NCI-H510A treated with DMSO at 0.1 percent for 48 hours (cell line): ENCODE data around the gene NAT8.
"Not testable (repeated sequence)": the region's sequence is repeated elsewhere in the genome, so short reads cannot be mapped to it uniquely, and the experiment has no call there.

ENCODE experiments used
- DNase-seq: peaks from one replicate; lab custom pipeline; 2025; lab: John Stamatoyannopoulos, UW

The NAT8 gene, protein sequence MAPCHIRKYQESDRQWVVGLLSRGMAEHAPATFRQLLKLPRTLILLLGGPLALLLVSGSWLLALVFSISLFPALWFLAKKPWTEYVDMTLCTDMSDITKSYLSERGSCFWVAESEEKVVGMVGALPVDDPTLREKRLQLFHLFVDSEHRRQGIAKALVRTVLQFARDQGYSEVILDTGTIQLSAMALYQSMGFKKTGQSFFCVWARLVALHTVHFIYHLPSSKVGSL

DNA sequence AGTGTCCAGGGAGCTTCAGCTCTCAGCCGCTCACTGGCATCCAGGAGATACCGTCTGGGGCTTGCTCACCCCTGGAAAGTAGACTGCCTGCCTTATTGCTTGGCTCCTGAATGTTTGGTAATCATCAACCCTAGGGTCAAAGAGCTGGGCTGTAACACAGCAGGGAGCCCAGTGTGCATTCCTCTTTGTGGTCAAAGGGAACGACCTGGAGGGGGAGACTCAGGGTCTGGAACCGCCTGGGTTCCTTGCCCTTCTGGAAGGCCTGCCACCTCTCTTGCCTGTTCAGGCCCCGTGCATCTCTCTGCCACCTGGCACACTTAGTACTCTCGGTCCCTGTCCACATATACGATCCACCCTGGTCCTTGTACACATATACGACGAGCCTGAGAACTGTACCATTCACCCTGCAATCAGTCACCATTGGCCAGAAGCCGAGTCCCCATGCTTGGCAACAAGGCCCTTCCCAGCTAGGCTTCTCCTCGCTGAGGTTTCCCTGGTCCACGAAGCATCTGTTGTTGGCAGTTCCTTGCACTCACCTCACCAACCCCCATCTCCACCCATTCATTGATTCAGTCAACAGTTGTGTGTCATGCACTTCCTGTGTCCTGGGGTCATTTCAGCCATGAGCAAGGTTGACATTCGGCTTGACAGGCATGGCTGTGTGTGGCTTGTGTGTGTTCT is at the start of gene NAT8:
NAT8 (minus strand) TSS at position 85 of the 681 bp plus-strand sequence. CDS start 794 bp downstream, outside the sequence.
- DNase-seq: no peak

DNA sequence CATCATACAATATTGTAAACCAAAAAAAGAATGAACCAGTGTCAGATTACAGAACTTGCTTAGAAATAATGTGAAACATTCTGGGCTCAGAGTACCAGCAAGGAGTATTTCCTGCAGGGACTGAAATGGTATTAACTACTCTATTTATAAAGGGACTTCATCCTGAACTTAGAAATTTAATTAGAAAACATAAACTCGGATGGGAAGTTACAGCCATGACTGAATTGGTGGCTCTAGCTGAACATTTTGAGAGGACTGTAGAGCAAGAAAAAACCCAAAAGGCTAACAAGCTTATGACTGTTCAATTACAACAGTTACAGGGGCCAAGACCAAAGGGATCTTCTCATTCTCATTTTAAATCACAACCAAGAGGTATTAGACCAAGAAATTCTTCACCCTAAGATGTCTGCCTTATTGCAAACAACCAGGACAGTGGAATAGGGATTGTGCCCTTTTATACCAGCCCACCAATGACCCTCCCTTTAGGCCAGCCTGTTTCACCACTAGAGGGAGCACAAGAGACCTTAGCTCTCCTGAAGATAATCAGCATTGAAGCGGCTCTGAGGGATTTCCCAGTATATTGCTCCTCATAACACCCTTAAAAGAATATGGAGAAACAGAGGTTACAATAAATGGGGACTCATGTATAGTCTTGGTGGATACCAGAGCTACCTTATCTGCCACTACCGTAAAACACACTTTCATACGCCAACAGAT is 48.3 kb upstream of the NAT8 start:
- peak; percentile 10 for DNase-seq

DNA sequence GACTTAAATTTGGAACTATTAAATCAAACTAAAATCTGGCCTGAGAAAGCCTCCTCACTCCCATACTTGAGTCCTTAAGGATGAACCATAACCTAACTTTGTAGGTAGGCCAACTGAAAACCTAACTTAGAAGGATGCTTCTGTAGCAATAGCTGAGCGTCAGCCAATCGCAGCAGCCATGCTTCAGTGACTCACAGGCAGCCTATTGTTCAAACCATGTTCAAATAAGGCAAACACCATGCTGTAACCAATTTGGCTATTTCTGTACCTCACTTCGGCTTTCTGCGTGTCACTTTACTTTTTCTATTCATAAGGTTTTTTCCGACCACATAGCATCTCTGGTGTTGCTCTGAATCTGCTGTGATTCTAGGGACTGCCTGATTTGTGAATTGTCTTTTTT is 46.3 kb upstream of the NAT8 start:
- not testable (repeated sequence) for DNase-seq

DNA sequence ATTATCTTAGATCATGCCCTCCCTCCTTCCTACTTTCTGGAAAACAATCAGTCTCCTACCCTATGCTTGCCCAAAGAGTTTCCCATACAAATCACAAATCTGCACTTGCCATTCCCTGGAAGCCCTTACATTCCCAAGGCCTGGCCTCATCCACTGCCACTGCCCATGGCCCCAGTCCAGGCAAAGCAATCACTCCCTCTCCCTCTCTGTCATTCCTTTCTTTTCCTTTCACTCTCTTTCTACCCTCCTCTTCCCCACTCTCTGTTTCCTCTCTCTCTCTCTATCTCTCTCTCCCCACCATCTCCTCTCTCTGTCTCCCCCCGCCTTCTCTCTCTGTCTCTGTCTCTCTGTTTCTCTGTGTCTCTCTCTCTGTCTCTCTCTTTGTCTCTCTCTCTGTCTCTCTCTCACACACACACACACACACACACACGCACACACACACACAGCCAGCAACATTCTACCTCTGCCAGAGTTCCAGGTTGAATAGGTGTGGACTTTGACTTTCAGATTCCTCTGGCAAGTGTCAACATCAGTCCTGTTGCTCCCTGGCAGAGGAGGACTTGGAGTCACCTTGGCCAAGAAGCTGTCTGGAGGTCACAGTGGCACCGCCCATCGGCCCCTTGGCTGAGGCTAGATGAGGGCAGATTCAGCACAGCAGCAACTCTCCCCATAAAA is 43.7 kb upstream of the NAT8 start:
- DNase-seq: no peak

DNA sequence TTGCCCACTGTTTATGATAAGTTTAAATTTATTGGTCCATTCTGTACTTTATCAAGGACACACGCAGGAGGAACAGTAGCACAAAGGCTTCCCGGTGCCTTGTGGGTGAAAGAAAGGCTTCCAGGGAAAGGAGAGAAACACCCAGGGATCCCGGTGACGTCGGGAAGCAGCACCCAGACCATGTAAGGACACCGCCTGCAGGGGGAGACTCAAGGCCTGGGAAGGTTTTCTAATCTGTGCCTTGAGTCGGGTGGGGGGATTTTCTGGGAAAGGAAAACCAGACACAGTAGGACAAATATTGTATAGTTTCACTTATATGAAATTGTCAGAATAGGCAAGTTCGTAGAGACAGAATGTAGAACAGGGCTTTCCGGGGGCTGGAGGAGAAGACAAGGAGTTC is 42.7 kb upstream of the NAT8 start:
- DNase-seq: not testable (repeated sequence)

DNA sequence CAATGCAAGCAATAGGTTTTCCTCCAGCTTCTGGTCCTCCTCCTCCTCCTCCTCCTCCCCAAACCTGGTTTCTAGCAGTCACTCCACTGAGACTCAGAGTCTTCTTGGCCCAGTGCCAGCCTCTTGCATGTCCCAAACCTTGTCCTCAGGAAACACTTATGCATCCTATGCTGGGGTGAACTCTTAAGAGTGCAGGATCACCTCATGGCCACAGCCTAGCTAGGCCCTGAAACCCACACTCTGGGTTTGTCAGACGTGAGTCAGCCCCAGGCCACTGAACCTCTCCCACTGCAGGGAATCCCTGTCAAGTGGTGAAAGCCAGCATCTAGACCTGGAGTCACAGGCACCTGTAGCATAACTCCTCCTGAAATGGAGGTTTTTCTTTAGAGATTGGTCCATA is 42.1 kb upstream of the NAT8 start:
- not testable (repeated sequence) for DNase-seq

DNA sequence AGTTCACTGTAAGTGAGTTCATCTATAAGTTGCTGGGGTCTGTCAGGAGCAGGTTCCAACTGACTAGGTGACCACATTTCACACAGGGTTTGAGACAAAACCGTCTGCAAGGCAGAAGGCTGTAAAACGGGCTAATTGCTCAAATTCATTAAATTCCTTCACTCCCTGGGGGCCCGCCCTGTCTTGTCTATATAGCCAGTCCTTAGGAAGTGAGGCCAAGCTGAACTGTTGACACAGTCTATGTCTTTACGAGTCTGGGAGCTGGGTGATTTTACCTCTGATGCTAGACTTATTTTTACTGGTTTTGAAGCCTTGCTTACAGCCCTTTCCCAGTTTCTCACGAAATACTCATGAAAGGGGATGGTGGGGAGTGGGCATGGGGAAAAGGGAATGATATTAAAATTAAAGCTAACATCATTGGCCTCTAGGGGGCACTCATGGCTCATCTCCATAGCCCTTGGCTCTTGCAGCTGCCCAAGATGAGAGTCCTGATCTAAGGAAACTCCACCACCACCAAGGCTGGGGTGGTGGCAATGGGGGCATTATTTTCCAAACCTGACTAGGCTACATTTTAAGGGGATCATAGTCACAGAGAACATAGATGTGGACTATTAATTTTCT is 37.8 kb upstream of the NAT8 start:
- DNase-seq: peak; percentile 22

DNA sequence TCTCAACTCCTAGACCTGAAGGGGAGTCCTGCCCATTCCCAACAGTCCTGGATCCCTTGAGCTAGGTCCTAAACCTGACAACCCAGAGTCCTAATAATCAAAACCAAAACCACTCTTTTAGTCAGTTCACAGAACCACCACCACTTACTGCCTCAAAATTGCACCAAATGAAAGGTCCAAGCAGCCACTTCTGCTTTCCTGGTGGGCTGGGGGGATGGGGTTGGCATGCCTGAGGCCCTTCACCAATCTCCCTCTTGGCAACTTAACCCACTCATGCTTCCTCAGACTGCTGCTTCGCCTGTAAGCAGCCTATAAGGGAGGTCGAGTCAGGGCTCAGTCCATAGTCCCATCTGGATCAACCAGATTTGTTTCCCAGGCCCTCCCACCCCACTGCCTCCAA is 37.0 kb upstream of the NAT8 start:
- not testable (repeated sequence) for DNase-seq

DNA sequence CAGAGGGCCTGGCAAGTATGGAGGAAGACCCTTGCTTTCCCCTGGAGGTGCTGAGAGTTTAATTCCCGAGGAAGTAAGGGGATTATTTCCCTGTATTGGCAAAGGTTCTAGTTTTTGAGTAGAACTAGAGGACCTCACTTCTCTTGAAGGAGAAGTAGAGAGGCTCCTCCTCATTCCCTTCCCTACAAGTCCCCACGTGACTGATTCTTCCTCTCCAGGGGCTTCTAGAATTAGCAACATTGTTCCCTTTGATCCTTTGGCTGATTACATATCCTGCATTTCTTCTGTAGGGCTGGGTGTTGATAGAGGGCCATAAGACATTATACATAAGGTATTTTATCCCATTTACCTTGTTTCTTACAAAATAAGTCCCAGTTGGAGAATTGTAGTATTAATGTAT is 35.8 kb upstream of the NAT8 start:
- not testable (repeated sequence) for DNase-seq

DNA sequence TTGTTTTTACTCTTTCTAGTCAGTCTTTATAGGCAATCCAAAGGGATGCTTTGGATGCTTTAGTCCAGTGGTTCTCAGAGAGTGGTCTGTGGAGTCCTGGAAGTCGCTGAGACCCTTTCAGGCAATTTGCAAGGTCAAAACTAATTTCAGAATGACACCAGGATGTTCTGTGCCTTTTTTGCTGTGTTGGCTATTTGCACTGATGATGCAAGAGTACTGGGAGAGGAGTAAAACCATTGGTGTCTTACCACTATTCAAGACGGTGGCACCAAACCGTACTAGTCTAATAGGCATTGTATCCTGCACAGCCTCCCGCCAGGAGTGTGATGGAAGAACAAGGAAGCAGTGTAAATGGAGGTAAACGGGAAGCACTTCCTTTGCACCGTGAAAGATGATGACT is 34.0 kb upstream of the NAT8 start:
- not testable (repeated sequence) for DNase-seq

DNA sequence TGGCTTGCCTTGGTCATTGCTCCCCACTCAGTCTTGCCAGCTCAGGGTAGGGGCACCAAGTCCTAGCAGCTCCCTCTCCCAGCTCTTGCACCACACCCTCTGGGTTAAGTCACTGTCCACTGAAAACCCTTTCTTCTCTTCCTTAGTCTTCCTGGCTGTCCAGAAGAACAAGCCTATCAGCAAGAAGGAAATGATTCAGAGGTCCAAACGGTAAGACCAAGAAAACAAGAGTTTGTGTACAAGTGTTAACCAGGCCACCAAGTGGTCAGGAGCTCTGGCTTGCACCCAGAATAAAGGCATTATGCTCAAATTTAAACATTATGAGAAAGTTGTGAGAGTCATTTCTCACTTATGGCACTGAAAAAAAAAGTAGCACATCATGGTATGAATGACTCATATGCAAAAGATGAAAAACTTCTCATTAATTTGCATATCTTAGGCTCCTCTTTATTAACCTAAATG is 32.5 kb upstream of the NAT8 start:
- not testable (repeated sequence) for DNase-seq

DNA sequence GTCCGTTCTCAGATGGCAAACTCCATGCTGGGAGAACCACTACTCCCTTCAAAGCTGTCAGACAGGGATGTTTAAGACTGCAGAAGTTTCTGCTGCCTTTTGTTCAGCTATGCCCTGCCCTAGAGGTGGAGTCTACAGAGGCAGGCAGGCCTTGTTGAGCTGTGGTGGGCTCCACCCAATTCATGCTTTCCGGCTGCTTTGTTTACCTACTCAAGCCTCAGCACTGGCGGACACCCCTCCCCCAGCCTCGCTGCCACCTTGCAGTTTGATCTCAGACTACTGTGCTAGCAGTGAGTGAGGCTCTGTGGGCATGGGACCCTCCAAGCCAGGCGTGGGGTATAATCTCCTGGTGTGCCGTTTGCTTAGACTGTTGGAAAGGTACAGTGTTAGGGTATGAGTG is 27.8 kb upstream of the NAT8 start:
- DNase-seq: not testable (repeated sequence)

DNA sequence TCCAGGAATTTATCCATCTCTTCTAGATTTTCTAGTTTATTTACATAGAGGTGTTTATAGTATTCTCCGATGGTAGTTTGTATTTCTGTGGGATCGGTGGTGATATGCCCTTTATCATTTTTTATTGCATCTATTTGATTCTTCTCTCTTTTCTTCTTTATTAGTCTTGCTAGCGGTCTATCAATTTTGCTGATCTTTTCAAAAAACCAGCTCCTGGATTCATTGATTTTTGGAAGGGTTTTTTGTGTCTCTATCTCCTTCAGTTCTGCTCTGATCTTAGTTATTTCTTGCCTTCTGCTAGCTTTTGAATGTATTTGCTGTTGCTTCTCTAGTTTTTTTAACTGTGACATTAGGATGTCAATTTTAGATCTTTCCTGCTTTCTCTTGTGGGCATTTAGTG is 25.0 kb upstream of the NAT8 start:
- DNase-seq: not testable (repeated sequence)

DNA sequence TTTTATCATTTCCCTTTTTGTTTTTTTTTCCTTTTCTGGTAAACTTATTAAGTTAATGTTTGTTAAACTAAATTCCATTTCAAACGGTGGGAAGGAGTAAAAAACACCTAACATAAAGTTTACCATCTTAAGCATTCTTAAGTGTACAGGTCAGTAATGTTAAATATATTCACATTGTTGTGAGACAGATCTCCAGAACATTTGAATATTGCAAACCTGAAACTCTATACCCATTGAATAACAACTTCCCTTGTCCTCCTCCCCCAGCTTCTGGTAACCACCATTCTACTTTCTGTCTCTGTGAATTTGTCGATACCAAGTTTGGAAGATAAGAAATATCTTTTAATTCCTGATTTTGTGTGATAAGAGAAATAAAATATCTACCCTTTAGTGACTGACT is 12.0 kb upstream of the NAT8 start:
- DNase-seq: no peak

DNA sequence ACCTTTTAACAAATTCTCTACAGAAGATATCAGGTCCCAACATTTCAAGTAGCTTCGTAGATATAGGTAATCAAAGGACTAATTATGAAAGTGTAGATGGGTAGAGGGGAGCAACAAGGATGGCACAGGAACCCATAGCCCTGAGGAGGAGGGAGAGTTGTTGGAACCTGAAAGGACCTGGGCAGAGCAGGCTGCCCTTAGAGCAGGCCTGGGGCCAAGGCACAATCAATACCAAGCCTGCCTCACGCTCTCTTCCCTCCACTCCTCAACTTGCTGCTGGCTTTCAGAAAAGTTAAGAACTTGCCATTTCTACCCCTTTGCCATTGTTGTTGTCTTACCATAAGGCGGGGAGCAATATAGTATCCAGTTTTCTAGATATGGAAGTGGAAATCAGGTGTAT is 10.1 kb upstream of the NAT8 start:
- DNase-seq: no peak

DNA sequence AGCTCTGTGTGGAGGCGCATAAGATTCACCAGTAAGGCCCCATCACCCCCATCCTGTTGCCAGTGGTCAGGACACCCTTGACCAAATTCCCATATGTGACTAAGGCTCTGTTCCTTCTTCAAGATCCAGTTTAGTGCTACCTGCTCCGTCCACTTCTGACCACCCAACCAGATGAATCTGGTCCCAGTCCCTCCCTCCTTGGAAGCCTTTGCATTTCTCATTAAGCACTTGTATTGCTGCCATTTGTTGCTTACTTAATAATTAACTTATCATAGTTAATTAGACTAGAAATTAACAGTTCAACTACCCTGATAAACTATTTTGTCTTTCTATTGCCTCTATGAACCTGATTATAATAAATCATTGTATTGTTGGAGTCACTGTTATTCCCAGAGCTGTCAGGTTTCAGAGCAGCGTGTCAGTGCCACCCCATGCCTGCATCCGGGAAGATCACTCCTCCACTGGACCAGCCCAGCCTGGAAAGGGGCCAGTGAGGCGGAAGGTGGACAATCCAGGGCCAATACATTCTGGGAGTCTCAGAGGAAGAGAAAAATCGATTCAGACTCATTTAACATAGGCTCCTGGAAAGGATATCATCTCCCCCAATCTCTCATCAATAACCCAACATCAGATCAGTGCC is 9.5 kb upstream of the NAT8 start:
- DNase-seq: no peak

DNA sequence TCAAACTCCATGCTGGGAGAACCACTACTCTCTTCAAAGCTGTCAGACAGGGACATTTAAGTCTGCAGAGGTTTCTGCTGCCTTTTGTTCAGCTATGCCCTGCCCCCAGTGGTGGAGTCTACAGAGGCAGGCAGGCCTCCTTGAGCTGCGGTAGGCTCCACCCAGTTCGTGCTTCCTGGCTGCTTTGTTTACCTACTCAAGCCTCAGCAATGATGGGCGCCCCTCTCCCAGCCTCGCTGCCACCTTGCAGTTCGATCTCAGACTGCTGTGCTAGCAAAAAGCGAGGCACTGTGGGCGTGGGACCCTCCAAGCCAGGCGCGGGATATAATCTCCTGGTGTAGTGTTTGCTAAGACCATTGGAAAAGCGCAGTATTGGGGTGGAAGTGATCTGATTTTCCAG is 5.5 kb upstream of the NAT8 start:
- DNase-seq: not testable (repeated sequence)

DNA sequence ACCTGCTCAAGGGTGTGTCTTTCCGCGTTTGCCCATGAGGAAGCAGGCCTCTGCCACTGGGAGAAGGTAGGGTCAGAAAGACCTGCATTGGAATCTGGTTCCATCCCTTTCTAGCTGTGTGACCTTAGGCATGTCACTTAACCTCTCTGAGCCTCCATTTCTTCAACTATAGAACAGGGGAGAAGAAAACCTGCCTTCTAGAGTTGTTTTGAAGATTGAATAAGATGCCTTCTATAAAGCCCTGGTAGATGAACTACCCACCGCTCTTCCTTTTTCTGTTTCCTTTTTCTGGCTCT is 507 bp downstream of the NAT8 start:
- DNase-seq: no peak

DNA sequence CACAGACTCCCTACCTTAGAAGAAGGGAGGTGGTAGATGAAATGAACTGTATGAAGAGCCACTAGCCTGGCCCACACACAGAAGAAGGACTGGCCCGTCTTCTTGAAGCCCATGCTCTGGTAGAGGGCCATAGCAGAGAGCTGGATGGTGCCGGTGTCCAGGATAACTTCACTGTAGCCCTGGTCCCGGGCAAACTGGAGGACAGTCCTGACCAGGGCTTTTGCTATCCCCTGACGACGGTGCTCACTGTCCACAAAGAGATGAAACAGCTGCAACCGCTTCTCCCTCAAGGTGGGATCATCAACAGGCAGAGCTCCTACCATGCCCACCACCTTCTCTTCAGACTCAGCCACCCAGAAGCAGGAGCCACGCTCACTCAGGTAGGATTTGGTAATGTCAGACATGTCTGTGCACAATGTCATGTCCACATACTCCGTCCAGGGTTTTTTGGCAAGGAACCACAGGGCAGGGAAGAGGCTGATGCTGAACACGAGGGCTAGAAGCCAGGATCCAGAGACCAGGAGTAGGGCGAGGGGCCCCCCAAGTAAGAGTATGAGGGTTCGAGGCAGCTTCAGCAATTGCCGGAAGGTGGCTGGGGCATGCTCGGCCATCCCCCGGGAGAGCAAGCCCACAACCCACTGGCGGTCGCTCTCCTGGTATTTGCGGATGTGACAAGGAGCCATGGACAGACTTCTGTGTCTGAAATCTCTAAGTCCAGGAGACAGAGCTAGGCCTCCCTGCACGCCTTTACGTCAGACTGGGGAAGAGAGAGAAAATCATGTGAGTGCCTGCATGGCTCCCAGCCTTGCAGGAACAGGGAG is 1.1 kb downstream of the NAT8 start:
- DNase-seq: no peak

DNA sequence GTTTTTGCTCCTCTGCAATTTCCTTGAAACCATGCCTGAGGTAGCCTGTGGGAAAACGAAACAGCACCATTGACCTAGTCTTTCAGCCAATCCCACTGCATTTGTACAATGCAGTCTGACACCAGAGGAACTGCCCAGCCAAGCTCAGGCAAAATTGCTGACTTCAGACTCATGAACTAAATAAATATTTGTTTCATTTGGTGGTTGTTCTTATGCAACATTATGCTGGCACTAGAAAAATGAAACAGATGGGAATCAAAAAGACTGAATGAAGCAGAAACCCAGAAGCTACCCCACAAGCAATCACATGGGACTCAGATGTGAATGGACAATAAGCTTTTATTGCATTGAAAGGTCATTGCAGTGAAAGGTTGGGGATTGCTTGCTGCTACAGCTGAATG is 1.7 kb downstream of the NAT8 start:
- no peak for DNase-seq

DNA sequence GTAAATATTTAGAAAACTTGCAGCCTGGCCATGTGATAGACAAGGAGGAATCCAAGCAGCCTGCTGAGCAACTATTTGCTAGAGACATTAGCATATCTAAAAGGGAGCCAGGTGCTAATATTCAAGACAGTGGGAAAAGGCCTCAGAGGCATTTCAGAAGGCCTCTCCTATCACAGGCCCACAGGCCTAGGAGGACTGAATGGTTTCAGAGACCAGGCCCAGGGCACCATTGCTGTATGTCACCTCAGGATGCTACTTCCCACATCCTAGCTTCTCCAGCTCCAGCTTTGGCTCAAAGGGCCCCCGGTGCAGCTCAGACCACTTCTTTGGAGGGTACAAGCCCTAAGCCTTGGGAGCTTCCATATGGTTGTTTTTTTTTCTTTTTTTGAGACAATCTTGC is 3.8 kb downstream of the NAT8 start:
- no peak for DNase-seq
